HepG2 (cell line): Measurements from ENCODE around the gene OMG. TPM values are rescaled to one million over a fixed set of nuclear protein-coding genes. Genes with fewer than 3 reads are reported as not detected.

Source experiments
- ATAC-seq: fragments of 200-7000 bp; cut with Tn5 transposase; 3 replicates; pipeline ENCODE4 v1.9.1; 2020; ENCODE audit warnings: mild to moderate bottlenecking, moderate library complexity
- BruUV-seq: library from RNA; stranded (reverse); fragments of 400-500 nt; replicated peaks from 2 replicates; lab custom pipeline; 2021; lab: Mats Ljungman, UMichigan
- CTCF ChIA-PET: fragments of 300-600 bp; formaldehyde crosslinking; extraction: SDS; loops from one replicate; lab custom pipeline; 2021; ENCODE audit warnings: low total read pairs, inconsistent platforms, low intra/inter-chr PET ratio; lab: Yijun Ruan, JAX
- POLR2A ChIA-PET: fragments of 350-600 bp; sonication (Branson Sonifier 250); formaldehyde crosslinking; loops from one replicate; lab custom pipeline; 2020; ENCODE audit warnings: antibody characterized with exemption, inconsistent platforms; lab: Yijun Ruan, JAX
- DNase-seq: peaks from one replicate; pipeline ENCODE4 v3.0.0-alpha.2; 2015; ENCODE audit warnings: low spot score
- FAIRE-seq: peaks from 3 replicates; lab custom pipeline; 2011; peaks lifted over from hg19 to GRCh38; lab: Jason Lieb, UNC
- H2AFZ ChIP-seq: one replicate; pipeline ENCODE4 v1.6.1; 2011; ENCODE audit warnings: low read length, inconsistent platforms
- H3K27ac ChIP-seq: fragments of 300-600 bp; 3 replicates; pipeline ENCODE4 v1.8.0; 2011; ENCODE audit warnings: mixed run types, mild to moderate bottlenecking, mixed read lengths, low read length, inconsistent platforms; ENCODE audit not compliant: insufficient read depth; ENCODE audit errors: extremely low read length
- H3K27me3 ChIP-seq, 2 experiments: fragments of 200-600 bp in 1 of 2; 2 replicates in 1 of 2; 3 replicates in 1 of 2; pipeline versions ENCODE4 v1.6.0 to v1.8.0; 2011; ENCODE audit warnings: low read length in 2 of 2, mild to moderate bottlenecking in 2 of 2, moderate library complexity in 2 of 2, inconsistent platforms in 1 of 2; ENCODE audit not compliant: insufficient read depth in 2 of 2, control insufficient read depth in 1 of 2
- H3K36me3 ChIP-seq, 2 experiments: fragments of 200-600 bp in 1 of 2; replicated peaks in 1 of 2; 2 replicates in 1 of 2; 3 replicates in 1 of 2; pipeline versions ENCODE4 v1.5.1 to v1.8.0; 2011; ENCODE audit warnings: low read length in 2 of 2, inconsistent platforms in 1 of 2; ENCODE audit not compliant: insufficient read depth in 2 of 2, control insufficient read depth in 1 of 2
- H3K4me1 ChIP-seq: 2 replicates; pipeline ENCODE4 v1.5.1; 2012; ENCODE audit warnings: low read length, inconsistent platforms; ENCODE audit not compliant: insufficient read depth
- H3K4me2 ChIP-seq: 2 replicates; pipeline ENCODE4 v1.6.0; 2011; ENCODE audit warnings: low read depth, low read length, inconsistent platforms
- H3K4me3 ChIP-seq, 3 experiments: fragments of 200-600 bp in 1 of 3; sonication (generic), shearing (Covaris generic) in 1 of 3; replicated peaks in 1 of 3; 2 replicates each; pipeline ENCODE4 v1.5.1; 2011 to 2016; ENCODE audit warnings: low read length in 3 of 3, inconsistent platforms in 2 of 3, low read depth in 2 of 3, mild to moderate bottlenecking in 2 of 3, control low read depth in 1 of 3, mixed read lengths in 1 of 3; ENCODE audit not compliant: insufficient read depth in 1 of 3
- H3K79me2 ChIP-seq: one replicate; pipeline ENCODE4 v1.6.1; 2011; ENCODE audit warnings: low read length, inconsistent platforms; ENCODE audit not compliant: insufficient read depth
- H3K9ac ChIP-seq: 2 replicates; pipeline ENCODE4 v1.6.0; 2011; ENCODE audit warnings: mild to moderate bottlenecking, low read depth, low read length, inconsistent platforms; ENCODE audit not compliant: insufficient read depth
- H3K9me3 ChIP-seq: 2 replicates; pipeline ENCODE4 v1.5.1; 2012; ENCODE audit warnings: mild to moderate bottlenecking, low read length
- H4K20me1 ChIP-seq: 2 replicates; pipeline ENCODE4 v1.6.0; 2011; ENCODE audit warnings: inconsistent platforms, mild to moderate bottlenecking, low read length, moderate library complexity; ENCODE audit not compliant: insufficient read depth
- ARNT2 ChIP-seq: sonication (generic); formaldehyde crosslinking; IDR thresholded peaks from 2 replicates; pipeline ENCODE4 v1.8.0; 2022; ENCODE audit warnings: mild to moderate bottlenecking, low read depth, missing genetic modification reagents, moderate library complexity
- GMEB2 ChIP-seq: IDR thresholded peaks from 2 replicates; pipeline ENCODE4 v1.6.1; 2016; ENCODE audit warnings: missing biosample characterization, missing genetic modification reagents, low read depth
- HIVEP1 ChIP-seq: sonication (generic); formaldehyde crosslinking; IDR thresholded peaks from 2 replicates; pipeline ENCODE4 v1.4.0; 2020; ENCODE audit warnings: mild to moderate bottlenecking, missing genetic modification reagents
- HMG20A ChIP-seq: IDR thresholded peaks from 2 replicates; pipeline ENCODE4 v1.6.1; 2016; ENCODE audit warnings: borderline replicate concordance
- KAT2B ChIP-seq: fragments of 150-350 bp; IDR thresholded peaks from 2 replicates; pipeline ENCODE4 v1.6.1; 2014; ENCODE audit warnings: low read depth, low read length, borderline replicate concordance
- KLF16 ChIP-seq, 2 experiments: sonication (generic) in 1 of 2; formaldehyde crosslinking in 1 of 2; IDR thresholded peaks; 2 replicates each; pipeline versions ENCODE4 v1.6.1 to v1.8.0; 2016 to 2023; ENCODE audit warnings: missing genetic modification reagents in 2 of 2, missing compliant biosample characterization in 1 of 2
- KMT2A ChIP-seq: sonication (generic); formaldehyde crosslinking; IDR thresholded peaks from 2 replicates; pipeline ENCODE4 v1.4.0; 2020; ENCODE audit warnings: missing genetic modification reagents
- NPAS2 ChIP-seq: sonication (generic); formaldehyde crosslinking; IDR thresholded peaks from 2 replicates; pipeline ENCODE4 v1.8.0; 2022; ENCODE audit warnings: mild to moderate bottlenecking, missing genetic modification reagents, borderline replicate concordance
- NR2F6 ChIP-seq, 2 experiments: IDR thresholded peaks; 2 replicates each; pipeline ENCODE4 v1.6.1; 2016; ENCODE audit warnings: antibody characterized with exemption in 1 of 2, mild to moderate bottlenecking in 1 of 2
- ZEB1 ChIP-seq: IDR thresholded peaks from 2 replicates; pipeline ENCODE4 v1.6.1; 2012; ENCODE audit warnings: mild to moderate bottlenecking, low read depth, inconsistent platforms; ENCODE audit not compliant: insufficient replicate concordance
- ZFAT ChIP-seq: sonication (generic); formaldehyde crosslinking; conservative IDR thresholded peaks from 2 replicates; pipeline ENCODE4 v1.8.1; 2023; ENCODE audit warnings: missing genetic modification reagents, inconsistent platforms
- ZNF263 ChIP-seq: sonication (generic); formaldehyde crosslinking; IDR thresholded peaks from 2 replicates; pipeline ENCODE4 v1.4.0; 2020; ENCODE audit warnings: missing genetic modification reagents
- ZNF496 ChIP-seq: sonication (generic); formaldehyde crosslinking; IDR thresholded peaks from 2 replicates; pipeline ENCODE4 v1.8.1; 2023; ENCODE audit warnings: mild to moderate bottlenecking, moderate library complexity, missing genetic modification reagents; ENCODE audit not compliant: insufficient replicate concordance
- ZNF569 ChIP-seq: sonication (generic); formaldehyde crosslinking; IDR thresholded peaks from 2 replicates; pipeline ENCODE4 v1.5.0; 2020; ENCODE audit warnings: mild to moderate bottlenecking, missing genetic modification reagents, moderate library complexity, borderline replicate concordance
- ZNF672 ChIP-seq: sonication (generic); formaldehyde crosslinking; IDR thresholded peaks from 2 replicates; pipeline ENCODE4 v1.8.1; 2022; ENCODE audit warnings: missing genetic modification reagents
- in situ Hi-C: cut with HindIII; loops from 2 replicates; pipeline ENCODE4 v1.10.0; 2017; ENCODE audit warnings: low pct_unique_long_range_greater_than_20kb; ENCODE audit not compliant: extremely low pct_ligation_motif_present
- intact Hi-C: fragments of 100-400 bp; cut with micrococcal nuclease; formaldehyde crosslinking; loops from one replicate; pipeline ENCODE4 v1.10.0; 2022; ENCODE audit not compliant: unreplicated experiment
- polyA plus RNA-seq, 8 experiments: library from polyadenylated mRNA; depleted of rRNA in 3 of 8; stranded (reverse) in 7 of 8; unstranded in 1 of 8; fragments of >200 nt; fragmentation: Illumina TruSeq in 4 of 8; extraction: Trizol in 4 of 8; gene quantifications; 2 replicates each; pipeline versions ENCODE4 v1.2.1 to v1.2.3, GENCODE V29; 2011 to 2016; ENCODE audit warnings: low read depth in 4 of 8, missing spikeins in 1 of 8, mixed read lengths in 1 of 8; ENCODE audit not compliant: insufficient read depth in 1 of 8
- total RNA-seq, 5 experiments: library from RNA; depleted of rRNA; stranded (reverse); fragments of >200 nt; fragmentation: Illumina TruSeq; extraction: Trizol; gene quantifications; 2 replicates each; pipeline ENCODE4 v1.2.3, GENCODE V29; 2016; ENCODE audit warnings: low read depth in 1 of 5
- TF ChIP-seq, protein P1 (sequence below): sonication (generic); formaldehyde crosslinking; IDR thresholded peaks from 2 replicates; pipeline ENCODE4 v1.5.1; 2020; ENCODE audit warnings: missing genetic modification reagents, mild to moderate bottlenecking, borderline replicate concordance
- TF ChIP-seq, protein P2 (sequence below): sonication (generic); formaldehyde crosslinking; IDR thresholded peaks from 2 replicates; pipeline ENCODE4 v1.4.0; 2020; ENCODE audit warnings: mild to moderate bottlenecking, missing genetic modification reagents

The OMG gene
- total and polyA plus RNA-seq, 2 of the 13 experiments (the other 11 are each of a cell fraction or from before 2014, with no cell fraction given) = not detected

DNA sequence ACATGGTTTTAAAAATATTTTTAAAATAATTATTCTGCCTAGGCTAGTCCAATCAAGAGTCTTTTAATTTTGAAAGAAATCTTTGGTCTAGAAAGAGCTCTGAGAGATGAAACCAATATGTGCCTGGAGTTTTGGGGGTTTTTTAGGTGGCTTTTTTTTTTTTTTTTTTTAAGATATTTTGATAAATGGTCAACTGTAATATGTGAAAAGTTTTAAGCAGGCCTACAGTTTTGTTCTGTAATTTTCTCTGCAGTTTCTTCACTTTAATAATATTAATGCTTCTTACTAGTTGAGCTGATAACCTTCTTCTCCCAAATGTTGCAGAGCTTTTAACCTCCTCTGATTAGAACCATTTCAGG lies 45.1 kb downstream of the OMG start:
- no peak overlapping the region for H3K27ac ChIP-seq
- H3K9me3 ChIP-seq = no peaks in the 10 kb centered on the region
- no TSS peak for BruUV-seq
- H3K4me2 ChIP-seq = no peak overlapping the region
- no peaks in the 10 kb centered on the region; a peak in 1 of 5 replicates for H3K27me3 ChIP-seq
- in situ Hi-C loops = no loop called here
- peaks cover 11% of the 10 kb centered on the region for H3K4me1 ChIP-seq
- H4K20me1 ChIP-seq = no peaks in the 10 kb centered on the region
- ATAC-seq = no peak
- H3K36me3 ChIP-seq = peaks cover 0 to 25% of the 10 kb centered on the region in 2 experiments; a peak in 4 of 5 replicates
- no peaks in the 10 kb centered on the region for H3K79me2 ChIP-seq
- TF ChIP-seq NR2F6 (IDR thresholded peaks at IDR 0.05) (no peak), NR2F6 (CRISPR knock-in tag; IDR thresholded peaks at IDR 0.05) (no peak), ZNF263 (CRISPR knock-in tag) (no peak), HMG20A (CRISPR knock-in tag) (no peak), KMT2A (no peak), ARNT2 (CRISPR knock-in tag) (no peak), ZNF672 (no peak), ZEB1 (no peak), HIVEP1 (CRISPR knock-in tag) (no peak), NPAS2 (CRISPR knock-in tag) (no peak), ZFAT (no peak), GMEB2 (no peak), ZNF569 (CRISPR knock-in tag) (no peak), ZNF496 (CRISPR knock-in tag) (no peak), KLF16 (CRISPR knock-in tag; IDR thresholded peaks at IDR 0.05) (no peak), KAT2B (no peak)
- TF ChIP-seq, protein P1, sequence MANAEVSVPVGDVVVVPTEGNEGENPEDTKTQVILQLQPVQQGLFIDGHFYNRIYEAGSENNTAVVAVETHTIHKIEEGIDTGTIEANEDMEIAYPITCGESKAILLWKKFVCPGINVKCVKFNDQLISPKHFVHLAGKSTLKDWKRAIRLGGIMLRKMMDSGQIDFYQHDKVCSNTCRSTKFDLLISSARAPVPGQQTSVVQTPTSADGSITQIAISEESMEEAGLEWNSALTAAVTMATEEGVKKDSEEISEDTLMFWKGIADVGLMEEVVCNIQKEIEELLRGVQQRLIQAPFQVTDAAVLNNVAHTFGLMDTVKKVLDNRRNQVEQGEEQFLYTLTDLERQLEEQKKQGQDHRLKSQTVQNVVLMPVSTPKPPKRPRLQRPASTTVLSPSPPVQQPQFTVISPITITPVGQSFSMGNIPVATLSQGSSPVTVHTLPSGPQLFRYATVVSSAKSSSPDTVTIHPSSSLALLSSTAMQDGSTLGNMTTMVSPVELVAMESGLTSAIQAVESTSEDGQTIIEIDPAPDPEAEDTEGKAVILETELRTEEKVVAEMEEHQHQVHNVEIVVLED (CRISPR knock-in tag) = no peak
- TF ChIP-seq, protein P2, sequence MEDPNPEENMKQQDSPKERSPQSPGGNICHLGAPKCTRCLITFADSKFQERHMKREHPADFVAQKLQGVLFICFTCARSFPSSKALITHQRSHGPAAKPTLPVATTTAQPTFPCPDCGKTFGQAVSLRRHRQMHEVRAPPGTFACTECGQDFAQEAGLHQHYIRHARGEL (CRISPR knock-in tag) = no peak
- TF ChIP-seq, all 625 proteins: peak for 0
- Histone ChIP-seq H3K4me3 (no peak overlapping the region), H3K9ac (no peak overlapping the region), H2AFZ (no peak overlapping the region)
- DNase-seq (no peak), FAIRE-seq (no peak)
- intact Hi-C loops = no loop called here
- POLR2A ChIA-PET = no interaction called here
- CTCF ChIA-PET = no interaction called here
